Progenitor cell of endocrine pancreas (in vitro differentiated cells): ENCODE measurements around the gene DNAH11. TPM values are rescaled to one million over a fixed set of nuclear protein-coding genes. Genes with fewer than 3 reads are reported as not detected.

Experiments used
- DNase-seq: peaks from one replicate; pipeline ENCODE4 v3.0.0; 2021; ENCODE audit warnings: low spot score; ENCODE audit not compliant: unreplicated experiment
- H3K27ac Mint-ChIP-seq: 2 replicates; pipeline ENCODE4 v1.8.0; 2021; ENCODE audit warnings: mild to moderate bottlenecking, moderate library complexity, mixed read lengths
- H3K27me3 Mint-ChIP-seq: 2 replicates; pipeline ENCODE4 v1.8.0; 2021; ENCODE audit warnings: mixed read lengths
- H3K36me3 Mint-ChIP-seq: 2 replicates; pipeline ENCODE4 v1.8.0; 2022; ENCODE audit warnings: mixed read lengths; ENCODE audit not compliant: insufficient read depth
- H3K4me1 Mint-ChIP-seq: 2 replicates; pipeline ENCODE4 v1.8.0; 2021; ENCODE audit warnings: low read depth, mixed read lengths
- H3K4me3 Mint-ChIP-seq: 2 replicates; pipeline ENCODE4 v1.8.0; 2021; ENCODE audit warnings: low read depth, mild to moderate bottlenecking, moderate library complexity, mixed read lengths
- H3K9me3 Mint-ChIP-seq: 2 replicates; pipeline ENCODE4 v1.8.0; 2021; ENCODE audit warnings: low read depth, mixed read lengths
- CTCF ChIP-seq: fragments of 200-600 bp; sonication (generic); IDR thresholded peaks from one replicate; pipeline ENCODE4 v1.5.0; 2021; ENCODE audit warnings: antibody characterized with exemption, mild to moderate bottlenecking; ENCODE audit not compliant: unreplicated experiment
- long read RNA-seq: library from polyadenylated mRNA; unstranded; transcript quantifications from one replicate; pipeline ENCODE4 v2.0.0, GENCODE V29; 2020
- total RNA-seq: library from RNA; stranded (reverse); gene quantifications from 2 replicates; pipeline ENCODE4 v1.2.1, GENCODE V29; 2021

DNAH11 gene
- 1.0 and 1.6 TPM in 2 replicates for total RNA-seq
- long read RNA-seq, partial matches to known transcripts: 0 of 3 reads
- long read RNA-seq, other reads (novel, unspliced or antisense): 3 of 3 reads

- Mint-ChIP-seq H3K4me3 (peak within 1 kb of the TSS; percentile 72), H3K4me1 (peaks cover 3% of the 10 kb centered on the region), H3K9me3 (no peaks in the 10 kb centered on the region), H3K36me3 (no peaks in the 10 kb centered on the region), H3K27ac (no peak within 1 kb of the TSS), H3K27me3 (peaks cover 79% of the 10 kb centered on the region)
- TF ChIP-seq CTCF: peak; percentile 35
- peak; percentile 47 for DNase-seq
These were observed at the start of gene DNAH11 for GRCh38 chr7:21542891-21543527. Gene DNAH11 (plus strand): TSS chr7:21543039. CDS start chr7:21543246, 207 bp downstream.

GRCh38 chr7:21495731-21496130 is 47.1 kb upstream of the DNAH11 start:
- Mint-ChIP-seq H3K36me3 (peaks cover 59% of the 10 kb centered on the region), H3K4me3 (no peak overlapping the region), H3K9me3 (peaks cover 55% of the 10 kb centered on the region), H3K27ac (no peak overlapping the region), H3K27me3 (no peaks in the 10 kb centered on the region), H3K4me1 (no peaks in the 10 kb centered on the region)
- DNase-seq: no peak
- no peak for TF ChIP-seq CTCF

GRCh38 chr7:21497072-21497471 is 45.8 kb upstream of the DNAH11 start:
- Mint-ChIP-seq H3K4me3 (no peak overlapping the region), H3K4me1 (no peaks in the 10 kb centered on the region), H3K9me3 (peaks cover 50% of the 10 kb centered on the region), H3K27ac (no peak overlapping the region), H3K27me3 (no peaks in the 10 kb centered on the region), H3K36me3 (peaks cover 54% of the 10 kb centered on the region)
- no peak for TF ChIP-seq CTCF
- no peak for DNase-seq

GRCh38 chr7:21500117-21500832 is 42.6 kb upstream of the DNAH11 start:
- H3K27ac Mint-ChIP-seq: no peak overlapping the region
- peaks cover 6% of the 10 kb centered on the region for H3K4me1 Mint-ChIP-seq
- peaks cover 31% of the 10 kb centered on the region for H3K9me3 Mint-ChIP-seq
- no peak overlapping the region for H3K4me3 Mint-ChIP-seq
- H3K36me3 Mint-ChIP-seq: peaks cover 26% of the 10 kb centered on the region
- no peak for DNase-seq
- H3K27me3 Mint-ChIP-seq: no peaks in the 10 kb centered on the region
- no peak for TF ChIP-seq CTCF

GRCh38 chr7:21504021-21504420 is 38.8 kb upstream of the DNAH11 start:
- Mint-ChIP-seq H3K27ac (no peak overlapping the region), H3K4me1 (peaks cover 8% of the 10 kb centered on the region), H3K27me3 (no peaks in the 10 kb centered on the region), H3K36me3 (peaks cover 22% of the 10 kb centered on the region), H3K9me3 (peaks cover 12% of the 10 kb centered on the region), H3K4me3 (no peak overlapping the region)
- DNase-seq: no peak
- TF ChIP-seq CTCF: no peak
